Erythroblast (primary cell): ENCODE results near the gene RNF223.

ENCODE experiments used
- GATA1 ChIP-seq: IDR thresholded peaks from 2 replicates; pipeline ENCODE4 v1.6.1; 2011; ENCODE audit warnings: low read depth, mild to moderate bottlenecking, control low read depth, low read length, moderate library complexity
- POLR2A ChIP-seq: IDR thresholded peaks from 2 replicates; pipeline ENCODE4 v1.6.1; 2011; ENCODE audit warnings: mild to moderate bottlenecking, low read length

- TF ChIP-seq POLR2A (no peak), GATA1 (no peak)
These were observed 47.5 kb upstream of the RNF223 start for GRCh38 chr1:1121611-1122077.
